Measurements from ENCODE around the gene TRIP12.

DNA sequence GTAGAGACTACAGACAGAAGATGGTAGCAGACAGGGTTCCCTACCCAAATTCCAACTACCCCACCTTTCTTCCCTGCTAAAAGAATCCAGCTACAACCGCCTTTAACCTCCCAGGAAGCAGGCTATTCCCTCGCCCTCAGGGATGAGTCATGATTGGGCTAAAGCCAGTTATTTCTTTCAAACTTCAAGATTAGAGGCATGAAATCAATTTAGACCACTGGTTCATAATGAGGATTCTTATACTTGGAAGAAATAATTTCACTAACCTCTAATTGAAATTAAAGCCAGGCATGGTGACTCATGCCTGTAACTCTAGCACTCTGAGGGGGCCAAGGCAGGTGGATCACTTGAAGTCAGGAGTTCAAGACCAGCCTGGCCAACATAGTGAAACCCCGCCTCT, 20.0 kb downstream of the TRIP12 start:
- TF ChIP-seq SUZ12 (IDR thresholded peaks at IDR 0.05) (no peak), BHLHE40 (IDR thresholded peaks at IDR 0.05; ENCODE audit: borderline replicate concordance) (no peak), TARDBP (IDR thresholded peaks at IDR 0.05) (no peak), HDGF (IDR thresholded peaks at IDR 0.05; ENCODE audit: borderline replicate concordance) (no peak), ZNF384 (IDR thresholded peaks at IDR 0.05) (no peak), FOXM1 (IDR thresholded peaks at IDR 0.05; ENCODE audit: borderline replicate concordance) (no peak), NFRKB (IDR thresholded peaks at IDR 0.05) (no peak), SP1 (IDR thresholded peaks at IDR 0.05) (no peak), FOXK2 (IDR thresholded peaks at IDR 0.05) (no peak), FOXA1 (IDR thresholded peaks at IDR 0.05) (no peak), ELF4 (IDR thresholded peaks at IDR 0.05) (no peak)
- TF ChIP-seq, protein P1, sequence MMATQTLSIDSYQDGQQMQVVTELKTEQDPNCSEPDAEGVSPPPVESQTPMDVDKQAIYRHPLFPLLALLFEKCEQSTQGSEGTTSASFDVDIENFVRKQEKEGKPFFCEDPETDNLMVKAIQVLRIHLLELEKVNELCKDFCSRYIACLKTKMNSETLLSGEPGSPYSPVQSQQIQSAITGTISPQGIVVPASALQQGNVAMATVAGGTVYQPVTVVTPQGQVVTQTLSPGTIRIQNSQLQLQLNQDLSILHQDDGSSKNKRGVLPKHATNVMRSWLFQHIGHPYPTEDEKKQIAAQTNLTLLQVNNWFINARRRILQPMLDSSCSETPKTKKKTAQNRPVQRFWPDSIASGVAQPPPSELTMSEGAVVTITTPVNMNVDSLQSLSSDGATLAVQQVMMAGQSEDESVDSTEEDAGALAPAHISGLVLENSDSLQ (IDR thresholded peaks at IDR 0.05): no peak

Measured in HEK293T (cell line).